Liver (tissue), 9 donors: ENCODE data around the gene DDX20. TPM values are rescaled to one million over a fixed set of nuclear protein-coding genes. Genes with fewer than 3 reads are reported as not detected.

Source experiments
- DNase-seq: peaks from one replicate; pipeline ENCODE4 v3.0.0-alpha.2; 2017; ENCODE audit warnings: low spot score
- H3K27ac ChIP-seq, 2 donors: one replicate each; pipeline ENCODE4 v1.7.0; 2013; ENCODE audit warnings: inconsistent platforms in 2 of 2, low read length in 2 of 2, control low read depth in 1 of 2, low read depth in 1 of 2, mild to moderate bottlenecking in 1 of 2
- H3K27me3 ChIP-seq, 4 donors: one replicate each; pipeline versions ENCODE4 v1.6.1 to v1.7.0; 2013; ENCODE audit warnings: low read length in 3 of 4, inconsistent platforms in 1 of 4, mild to moderate bottlenecking in 1 of 4, moderate library complexity in 1 of 4; ENCODE audit not compliant: control insufficient read depth in 4 of 4, insufficient read depth in 4 of 4
- H3K36me3 ChIP-seq, 4 donors: one replicate each; pipeline versions ENCODE4 v1.6.1 to v1.7.0; 2013; ENCODE audit warnings: low read length in 3 of 4, mild to moderate bottlenecking in 3 of 4, low read depth in 1 of 4, moderate library complexity in 1 of 4; ENCODE audit not compliant: control insufficient read depth in 4 of 4, insufficient read depth in 3 of 4
- H3K4me1 ChIP-seq, 4 donors: one replicate each; pipeline versions ENCODE4 v1.6.1 to v1.7.0; 2013; ENCODE audit warnings: low read length in 3 of 4, mild to moderate bottlenecking in 3 of 4, moderate library complexity in 1 of 4; ENCODE audit not compliant: control insufficient read depth in 4 of 4, insufficient read depth in 4 of 4
- H3K4me3 ChIP-seq, 3 donors: one replicate each; pipeline versions ENCODE4 v1.6.1 to v1.7.0; 2013; ENCODE audit warnings: low read length in 3 of 3, control low read depth in 1 of 3, low read depth in 1 of 3, mild to moderate bottlenecking in 1 of 3
- H3K9ac ChIP-seq, 2 donors: one replicate each; pipeline ENCODE4 v1.7.0; 2013; ENCODE audit warnings: low read length in 2 of 2, mild to moderate bottlenecking in 2 of 2, moderate library complexity in 2 of 2, control low read depth in 1 of 2, low read depth in 1 of 2
- H3K9me3 ChIP-seq, 4 donors: one replicate each; pipeline versions ENCODE4 v1.6.1 to v1.7.0; 2013; ENCODE audit warnings: low read length in 3 of 4; ENCODE audit not compliant: control insufficient read depth in 4 of 4
- ATF3 ChIP-seq: IDR thresholded peaks from 2 replicates; pipeline ENCODE4 v1.6.1; 2016; ENCODE audit warnings: antibody characterized with exemption
- FOXA1 ChIP-seq: IDR thresholded peaks from 2 replicates; pipeline ENCODE4 v1.6.1; 2016; ENCODE audit warnings: antibody characterized with exemption
- FOXA2 ChIP-seq: IDR thresholded peaks from 2 replicates; pipeline ENCODE4 v1.6.1; 2016; ENCODE audit warnings: antibody characterized with exemption
- GABPA ChIP-seq, 2 donors: IDR thresholded peaks in 1 of 2; conservative IDR thresholded peaks in 1 of 2; 2 replicates each; pipeline ENCODE4 v1.6.1; 2016; ENCODE audit warnings: antibody characterized with exemption in 2 of 2, mild to moderate bottlenecking in 1 of 2, moderate library complexity in 1 of 2
- HNF4A ChIP-seq, 2 donors: conservative IDR thresholded peaks; 2 replicates each; pipeline ENCODE4 v1.6.1; 2016; ENCODE audit warnings: antibody characterized with exemption in 2 of 2, mild to moderate bottlenecking in 2 of 2
- JUND ChIP-seq, 2 donors: IDR thresholded peaks; 2 replicates each; pipeline ENCODE4 v1.6.1; 2016; ENCODE audit warnings: antibody characterized with exemption in 2 of 2
- MAX ChIP-seq: IDR thresholded peaks from 2 replicates; pipeline ENCODE4 v1.6.1; 2016; ENCODE audit warnings: antibody characterized with exemption
- NR2F2 ChIP-seq: IDR thresholded peaks from 2 replicates; pipeline ENCODE4 v1.6.1; 2016; ENCODE audit warnings: antibody characterized with exemption
- RAD21 ChIP-seq, 2 donors: IDR thresholded peaks; 2 replicates each; pipeline ENCODE4 v1.6.1; 2016; ENCODE audit warnings: antibody characterized with exemption in 2 of 2, mild to moderate bottlenecking in 2 of 2
- REST ChIP-seq: IDR thresholded peaks from 2 replicates; pipeline ENCODE4 v1.6.1; 2016; ENCODE audit warnings: antibody characterized with exemption, mild to moderate bottlenecking
- SP1 ChIP-seq: IDR thresholded peaks from 2 replicates; pipeline ENCODE4 v1.6.1; 2018; ENCODE audit warnings: antibody characterized with exemption, mild to moderate bottlenecking
- TAF1 ChIP-seq: conservative IDR thresholded peaks from 2 replicates; pipeline ENCODE4 v1.6.1; 2016; ENCODE audit warnings: antibody characterized with exemption, mild to moderate bottlenecking
- ZBTB33 ChIP-seq: IDR thresholded peaks from 2 replicates; pipeline ENCODE4 v1.6.1; 2016; ENCODE audit warnings: antibody characterized with exemption
- WGBS: extraction: QIAGEN DNeasy Blood & Tissue Kit; methylation state at CpG from one replicate; pipeline ENCODE4 v1.1.7; 2013; 5-methylcytosine and 5-hydroxymethylcytosine counted together
- polyA plus RNA-seq, 2 donors: library from polyadenylated mRNA; stranded (reverse) in 1 of 2; unstranded in 1 of 2; fragments of 200-250 nt in 1 of 2; fragments of >200 nt in 1 of 2; fragmentation: Nextera tagmentation in 1 of 2; extraction: Ambion mirVana in 1 of 2; gene quantifications; one replicate each; pipeline versions ENCODE4 v1.2.1 to v1.2.3, GENCODE V29; 2013 to 2015
- total RNA-seq, 2 donors: library from RNA; depleted of rRNA; stranded (reverse); fragments of >200 nt; gene quantifications; one replicate each; pipeline ENCODE4 v1.2.3, GENCODE V29; 2014
- donor health status: healthy.
- donor health status: healthy.
- donor health status: healthy.
- donor health status: healthy.
- donor health status: healthy.

DDX20 gene
- total and polyA plus RNA-seq, 4 donors, result 2.3 to 8.6 (median 4.6) TPM

- Histone ChIP-seq H3K4me3 (no peak overlapping the region), H3K9me3 (no peaks in the 10 kb centered on the region), H3K27me3 (no peaks in the 10 kb centered on the region), H3K9ac (no peak overlapping the region), H3K27ac (no peak overlapping the region), H3K4me1 (peaks cover 0 to 2% (median 0%) of the 10 kb centered on the region in 4 donors), H3K36me3 (peaks cover 0 to 23% (median 7%) of the 10 kb centered on the region in 4 donors)
- 92% methylated on average over 9 of the region's 9 CpGs for WGBS
- DNase-seq, result no peak
- TF ChIP-seq FOXA2 (no peak), MAX (no peak), TAF1 (no peak), ATF3 (no peak), FOXA1 (no peak)
Measured at GRCh38 chr1:111775966-111776365, 20.3 kb downstream of the DDX20 start.

- 90% methylated on average over 2 of the region's 2 CpGs for WGBS
- H3K9ac ChIP-seq, result no peak overlapping the region
- H3K4me3 ChIP-seq, result no peak overlapping the region
- no peaks in the 10 kb centered on the region for H3K27me3 ChIP-seq
- H3K36me3 ChIP-seq, result peaks cover 0 to 23% (median 7%) of the 10 kb centered on the region in 4 donors
- TF ChIP-seq RAD21 (IDR thresholded peaks at IDR 0.05) (no peak), HNF4A (conservative IDR thresholded peaks at IDR 0.05) (no peak), NR2F2 (no peak), JUND (IDR thresholded peaks at IDR 0.05) (no peak)
- peaks cover 0 to 2% (median 0%) of the 10 kb centered on the region in 4 donors for H3K4me1 ChIP-seq
- H3K9me3 ChIP-seq, result no peaks in the 10 kb centered on the region
- no peak for DNase-seq
- H3K27ac ChIP-seq, result no peak overlapping the region
Measured at GRCh38 chr1:111776391-111776790, 20.7 kb downstream of the DDX20 start.

GRCh38 chr1:111776861-111777260, 21.2 kb downstream of the DDX20 start:
- 95% methylated on average over 8 of the region's 8 CpGs for WGBS
- Histone ChIP-seq H3K4me1 (peaks cover 0 to 2% (median 0%) of the 10 kb centered on the region in 4 donors), H3K27ac (no peak overlapping the region), H3K27me3 (no peaks in the 10 kb centered on the region), H3K9me3 (no peaks in the 10 kb centered on the region), H3K36me3 (peaks cover 0 to 23% (median 7%) of the 10 kb centered on the region in 4 donors), H3K4me3 (no peak overlapping the region), H3K9ac (no peak overlapping the region)
- no peak for TF ChIP-seq FOXA1
- no peak for TF ChIP-seq ZBTB33
- no peak for TF ChIP-seq GABPA (IDR thresholded peaks at IDR 0.05 in 1 of 2, conservative IDR thresholded peaks at IDR 0.05 in 1 of 2)
- TF ChIP-seq SP1, result no peak
- TF ChIP-seq REST, result no peak
- no peak for TF ChIP-seq ATF3
- TF ChIP-seq TAF1, result no peak
- TF ChIP-seq MAX, result no peak
- no peak for DNase-seq
